ENCODE results near the gene ZNF771. TPM values are rescaled to one million over a fixed set of nuclear protein-coding genes. Genes with fewer than 3 reads are reported as not detected.

Gene ZNF771
- total and polyA plus RNA-seq, 9 of the 15 experiments (the other 6 are each of a cell fraction or from before 2014, with no cell fraction given) = 1.5 to 12.6 (median 4.4) TPM

DNA sequence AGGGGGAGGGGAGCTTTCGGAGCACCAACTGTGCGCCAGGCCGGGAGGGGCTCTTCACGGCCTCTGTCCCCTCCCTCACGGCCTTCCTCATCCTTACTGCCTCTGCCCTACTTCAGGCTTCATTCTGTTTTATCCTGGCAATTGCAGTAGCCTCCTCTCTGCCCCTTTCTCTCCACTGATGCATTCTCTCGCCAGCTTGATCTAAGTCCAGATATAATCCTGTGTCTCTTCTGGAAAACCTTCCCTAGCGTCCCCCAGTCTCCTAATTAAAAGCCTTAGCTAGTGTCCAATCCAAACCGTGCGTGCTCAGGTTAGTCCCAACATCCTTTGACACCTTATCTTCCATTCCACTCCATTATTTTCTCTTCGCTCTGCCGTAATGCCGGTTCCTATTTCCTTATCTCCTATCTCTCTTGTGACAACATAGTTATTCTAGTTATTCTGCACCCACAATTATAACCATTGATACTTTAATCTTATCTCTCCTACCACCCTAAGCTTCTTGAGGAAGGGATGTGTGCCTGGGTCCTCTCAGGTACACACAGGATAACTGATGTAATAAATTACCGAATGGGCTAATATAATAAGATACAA lies 11.3 kb upstream of the ZNF771 start (continued):
- TF ChIP-seq, protein P1, sequence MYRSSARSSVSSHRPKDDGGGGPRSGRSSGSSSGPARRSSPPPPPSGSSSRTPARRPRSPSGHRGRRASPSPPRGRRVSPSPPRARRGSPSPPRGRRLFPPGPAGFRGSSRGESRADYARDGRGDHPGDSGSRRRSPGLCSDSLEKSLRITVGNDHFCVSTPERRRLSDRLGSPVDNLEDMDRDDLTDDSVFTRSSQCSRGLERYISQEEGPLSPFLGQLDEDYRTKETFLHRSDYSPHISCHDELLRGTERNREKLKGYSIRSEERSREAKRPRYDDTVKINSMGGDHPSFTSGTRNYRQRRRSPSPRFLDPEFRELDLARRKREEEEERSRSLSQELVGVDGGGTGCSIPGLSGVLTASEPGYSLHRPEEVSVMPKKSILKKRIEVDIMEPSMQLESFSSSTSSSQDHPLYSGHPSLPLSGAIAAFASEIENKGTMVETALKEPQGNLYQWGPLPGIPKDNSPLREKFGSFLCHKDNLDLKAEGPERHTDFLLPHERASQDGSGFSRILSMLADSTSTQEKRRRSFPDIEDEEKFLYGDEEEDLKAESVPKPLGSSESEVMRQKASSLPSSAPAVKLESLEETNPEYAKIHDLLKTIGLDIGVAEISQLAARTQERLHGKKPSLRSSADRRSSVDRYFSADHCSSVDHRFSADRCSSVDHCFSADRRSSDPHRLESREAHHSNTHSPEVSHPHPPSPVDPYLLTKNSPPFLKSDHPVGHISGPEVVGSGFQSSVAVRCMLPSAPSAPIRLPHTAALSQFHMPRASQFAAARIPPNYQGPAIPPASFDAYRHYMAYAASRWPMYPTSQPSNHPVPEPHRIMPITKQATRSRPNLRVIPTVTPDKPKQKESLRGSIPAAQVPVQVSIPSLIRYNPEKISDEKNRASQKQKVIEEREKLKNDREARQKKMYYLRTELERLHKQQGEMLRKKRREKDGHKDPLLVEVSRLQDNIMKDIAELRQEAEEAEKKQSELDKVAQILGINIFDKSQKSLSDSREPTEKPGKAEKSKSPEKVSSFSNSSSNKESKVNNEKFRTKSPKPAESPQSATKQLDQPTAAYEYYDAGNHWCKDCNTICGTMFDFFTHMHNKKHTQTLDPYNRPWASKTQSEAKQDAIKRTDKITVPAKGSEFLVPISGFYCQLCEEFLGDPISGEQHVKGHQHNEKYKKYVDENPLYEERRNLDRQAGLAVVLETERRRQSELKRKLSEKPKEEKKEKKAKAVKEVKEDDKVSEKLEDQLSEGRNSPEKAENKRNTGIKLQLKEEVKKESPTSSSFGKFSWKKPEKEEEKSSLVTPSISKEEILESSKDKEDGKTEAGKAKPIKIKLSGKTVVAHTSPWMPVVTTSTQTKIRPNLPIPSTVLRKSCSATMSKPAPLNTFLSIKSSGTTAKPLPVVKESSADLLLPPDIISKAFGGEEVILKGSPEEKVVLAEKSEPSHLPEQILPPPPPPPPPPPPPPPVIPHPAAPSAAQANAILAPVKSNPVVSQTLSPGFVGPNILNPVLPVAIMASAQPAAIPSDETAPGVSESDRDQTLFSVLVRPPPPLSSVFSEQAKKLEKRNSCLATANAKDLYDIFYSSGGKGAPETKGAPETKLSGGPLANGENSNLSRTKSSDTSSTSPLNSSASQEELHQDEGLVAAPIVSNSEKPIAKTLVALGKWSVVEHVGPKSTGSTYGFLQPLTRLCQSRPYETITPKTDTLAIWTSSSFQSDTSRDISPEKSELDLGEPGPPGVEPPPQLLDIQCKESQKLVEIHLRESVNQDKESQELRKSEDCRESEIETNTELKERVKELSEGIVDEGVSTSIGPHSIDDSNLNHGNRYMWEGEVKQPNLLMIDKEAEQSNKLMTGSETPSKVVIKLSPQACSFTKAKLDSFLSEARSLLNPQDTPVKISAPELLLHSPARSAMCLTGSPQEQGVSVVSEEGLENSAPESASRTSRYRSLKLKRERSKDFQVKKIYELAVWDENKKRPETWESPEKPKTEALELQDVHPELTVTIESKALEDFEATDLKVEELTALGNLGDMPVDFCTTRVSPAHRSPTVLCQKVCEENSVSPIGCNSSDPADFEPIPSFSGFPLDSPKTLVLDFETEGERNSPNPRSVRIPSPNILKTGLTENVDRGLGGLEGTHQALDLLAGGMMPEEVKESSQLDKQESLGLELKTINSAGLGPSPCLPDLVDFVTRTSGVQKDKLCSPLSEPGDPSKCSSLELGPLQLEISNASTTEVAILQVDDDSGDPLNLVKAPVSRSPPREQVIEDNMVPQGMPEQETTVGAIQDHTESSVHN (IDR thresholded peaks at IDR 0.05; ENCODE audit: borderline replicate concordance in 1 of 2, low read depth in 1 of 2) = no peak
- TF ChIP-seq NR2C1 (IDR thresholded peaks at IDR 0.05) (0 out of 2 replicates have a peak, but pooled peaks have one; percentile 25), NR2C1 (tag; IDR thresholded peaks at IDR 0.05) (no peak), ZEB2 (IDR thresholded peaks at IDR 0.05) (peak; percentile 9; the same call in 1 of the 2 replicates), DPF2 (IDR thresholded peaks at IDR 0.05) (0 out of 2 replicates have a peak, but pooled peaks have one; percentile 38), ZBTB33 (CRISPR knock-in tag; IDR thresholded peaks at IDR 0.05) (no peak), BACH1 (tag; IDR thresholded peaks at IDR 0.05) (no peak), TCF15 (CRISPR knock-in tag; IDR thresholded peaks at IDR 0.05) (no peak), PTBP1 (IDR thresholded peaks at IDR 0.05; ENCODE audit: low read depth, low read length) (no peak), GABPB1 (CRISPR knock-in tag; IDR thresholded peaks at IDR 0.05) (peak; percentile 34; the same call in 1 of the 2 replicates), ZBTB5 (IDR thresholded peaks at IDR 0.05) (no peak), HNRNPH1 (optimal IDR thresholded peaks at IDR 0.05; ENCODE audit: low read depth, low read length) (no peak)
- TF ChIP-seq, protein P2, sequence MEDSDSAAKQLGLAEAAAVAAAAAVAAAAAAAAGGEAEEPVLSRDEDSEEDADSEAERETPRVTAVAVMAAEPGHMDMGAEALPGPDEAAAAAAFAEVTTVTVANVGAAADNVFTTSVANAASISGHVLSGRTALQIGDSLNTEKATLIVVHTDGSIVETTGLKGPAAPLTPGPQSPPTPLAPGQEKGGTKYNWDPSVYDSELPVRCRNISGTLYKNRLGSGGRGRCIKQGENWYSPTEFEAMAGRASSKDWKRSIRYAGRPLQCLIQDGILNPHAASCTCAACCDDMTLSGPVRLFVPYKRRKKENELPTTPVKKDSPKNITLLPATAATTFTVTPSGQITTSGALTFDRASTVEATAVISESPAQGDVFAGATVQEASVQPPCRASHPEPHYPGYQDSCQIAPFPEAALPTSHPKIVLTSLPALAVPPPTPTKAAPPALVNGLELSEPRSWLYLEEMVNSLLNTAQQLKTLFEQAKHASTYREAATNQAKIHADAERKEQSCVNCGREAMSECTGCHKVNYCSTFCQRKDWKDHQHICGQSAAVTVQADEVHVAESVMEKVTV (CRISPR knock-in tag; IDR thresholded peaks at IDR 0.05) = no peak

All from K562 (cell line).